Fibroblast of lung (primary cell): ENCODE data around the gene HGF.

Source experiments
- CTCF ChIP-seq, 2 donors: IDR thresholded peaks in 1 of 2; conservative IDR thresholded peaks in 1 of 2; 1 replicate in 1 of 2; 2 replicates in 1 of 2; pipeline ENCODE4 v1.5.1; 2011 to 2012; ENCODE audit warnings: low read length in 2 of 2, control low read depth in 1 of 2, inconsistent platforms in 1 of 2, low read depth in 1 of 2, mild to moderate bottlenecking in 1 of 2
- EZH2 ChIP-seq: IDR thresholded peaks from 2 replicates; pipeline ENCODE4 v1.5.1; 2012; ENCODE audit warnings: low read length, control low read depth, mild to moderate bottlenecking; ENCODE audit errors: missing control alignments

- TF ChIP-seq EZH2, result no peak
- no peak for TF ChIP-seq CTCF (conservative IDR thresholded peaks at IDR 0.05 in 1 of 2, IDR thresholded peaks at IDR 0.05 in 1 of 2; ENCODE audit: low read depth in 1 of 2, low read length in 2 of 2)
Observed at GRCh38 chr7:81652225-81652624, 117.6 kb downstream of the HGF start.
